ENCODE measurements around the gene SORBS1.
"Not testable (repeated sequence)": the region's sequence is repeated elsewhere in the genome, so short reads cannot be mapped to it uniquely, and the experiment has no call there.

The SORBS1 gene

GRCh38 chr10:95359466-95359865 is 201.7 kb downstream of the SORBS1 start:
- Mint-ChIP-seq H3K4me3 (no peak overlapping the region), H3K9me3 (no peaks in the 10 kb centered on the region), H3K4me1 (ENCODE audit: low read depth) (no peaks in the 10 kb centered on the region), H3K27ac (no peak overlapping the region), H3K36me3 (ENCODE audit: low read depth) (no peaks in the 10 kb centered on the region), H3K27me3 (peaks cover 6% of the 10 kb centered on the region)
- intact Hi-C loops (cut with micrococcal nuclease), result no loop called here

- no peaks in the 10 kb centered on the region for H3K36me3 Mint-ChIP-seq (ENCODE audit: low read depth)
- H3K27ac Mint-ChIP-seq, result no peak overlapping the region
- peaks cover 1% of the 10 kb centered on the region for H3K27me3 Mint-ChIP-seq
- H3K4me1 Mint-ChIP-seq (ENCODE audit: low read depth), result no peaks in the 10 kb centered on the region
- intact Hi-C loops (cut with micrococcal nuclease), result no loop called here
- no peaks in the 10 kb centered on the region for H3K9me3 Mint-ChIP-seq
- no peak overlapping the region for H3K4me3 Mint-ChIP-seq
These were observed 204.8 kb downstream of the SORBS1 start for GRCh38 chr10:95356190-95356955.

DNA sequence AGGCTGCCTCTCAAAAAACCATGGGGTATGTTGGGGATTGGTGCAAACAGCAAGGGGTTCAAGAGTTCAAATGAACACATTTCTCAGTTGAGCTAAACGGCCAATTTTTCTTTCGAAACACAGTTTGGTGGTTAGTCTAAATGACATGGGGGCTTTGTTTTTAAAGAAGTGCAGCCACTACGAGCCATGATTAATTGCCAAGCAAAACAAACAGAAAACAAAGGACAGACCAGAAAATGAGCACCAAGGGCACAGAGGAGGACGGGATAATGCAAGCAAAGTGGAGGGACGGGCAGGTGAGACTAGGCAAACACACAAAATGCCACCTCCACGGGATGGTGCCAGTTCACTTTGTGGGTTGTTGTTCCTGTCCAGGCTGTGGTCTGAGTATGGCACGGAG is 205.9 kb downstream of the SORBS1 start:
- no peaks in the 10 kb centered on the region for H3K27me3 Mint-ChIP-seq
- H3K27ac Mint-ChIP-seq, result no peak overlapping the region
- no peak overlapping the region for H3K4me3 Mint-ChIP-seq
- no peaks in the 10 kb centered on the region for H3K9me3 Mint-ChIP-seq
- H3K4me1 Mint-ChIP-seq (ENCODE audit: low read depth), result peaks cover 7% of the 10 kb centered on the region
- intact Hi-C loops (cut with micrococcal nuclease), result no loop called here
- no peaks in the 10 kb centered on the region for H3K36me3 Mint-ChIP-seq (ENCODE audit: low read depth)

DNA sequence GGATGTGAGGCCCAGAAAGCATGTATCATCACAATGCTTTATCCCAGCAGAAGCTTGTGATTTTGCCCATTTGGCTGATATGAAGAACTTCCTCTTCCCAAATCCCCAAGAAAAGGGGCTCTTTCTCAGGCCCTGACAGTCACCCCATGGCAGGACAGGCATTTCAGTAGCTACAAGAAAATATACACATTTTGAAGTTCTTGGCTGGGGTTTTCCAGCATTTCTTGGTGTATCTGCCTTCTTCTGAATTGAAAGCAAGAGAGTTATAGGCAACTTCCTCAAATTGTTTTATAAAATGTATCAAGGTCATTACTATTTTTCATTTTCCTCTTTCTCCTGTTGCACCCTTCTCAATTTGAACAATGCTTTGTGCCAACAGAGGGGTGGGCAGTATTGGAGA is 207.1 kb downstream of the SORBS1 start:
- no peak overlapping the region for H3K4me3 Mint-ChIP-seq
- intact Hi-C loops (cut with micrococcal nuclease), result no loop called here
- H3K9me3 Mint-ChIP-seq, result no peaks in the 10 kb centered on the region
- no peaks in the 10 kb centered on the region for H3K27me3 Mint-ChIP-seq
- no peaks in the 10 kb centered on the region for H3K36me3 Mint-ChIP-seq (ENCODE audit: low read depth)
- H3K4me1 Mint-ChIP-seq (ENCODE audit: low read depth), result peaks cover 9% of the 10 kb centered on the region
- H3K27ac Mint-ChIP-seq, result no peak overlapping the region

GRCh38 chr10:95353123-95353522 is 208.0 kb downstream of the SORBS1 start:
- no peaks in the 10 kb centered on the region for H3K9me3 Mint-ChIP-seq
- H3K36me3 Mint-ChIP-seq (ENCODE audit: low read depth), result no peaks in the 10 kb centered on the region
- H3K4me3 Mint-ChIP-seq, result no peak overlapping the region
- intact Hi-C loops (cut with micrococcal nuclease), result no loop called here
- H3K27me3 Mint-ChIP-seq, result no peaks in the 10 kb centered on the region
- H3K27ac Mint-ChIP-seq, result no peak overlapping the region
- H3K4me1 Mint-ChIP-seq (ENCODE audit: low read depth), result peaks cover 9% of the 10 kb centered on the region

- Mint-ChIP-seq H3K27ac (no peak overlapping the region), H3K36me3 (ENCODE audit: low read depth) (no peaks in the 10 kb centered on the region), H3K27me3 (no peaks in the 10 kb centered on the region), H3K9me3 (no peaks in the 10 kb centered on the region), H3K4me3 (no peak overlapping the region), H3K4me1 (ENCODE audit: low read depth) (peaks cover 9% of the 10 kb centered on the region)
- intact Hi-C loops (cut with micrococcal nuclease), result no loop called here
These were observed 208.5 kb downstream of the SORBS1 start for GRCh38 chr10:95352684-95353083.

DNA sequence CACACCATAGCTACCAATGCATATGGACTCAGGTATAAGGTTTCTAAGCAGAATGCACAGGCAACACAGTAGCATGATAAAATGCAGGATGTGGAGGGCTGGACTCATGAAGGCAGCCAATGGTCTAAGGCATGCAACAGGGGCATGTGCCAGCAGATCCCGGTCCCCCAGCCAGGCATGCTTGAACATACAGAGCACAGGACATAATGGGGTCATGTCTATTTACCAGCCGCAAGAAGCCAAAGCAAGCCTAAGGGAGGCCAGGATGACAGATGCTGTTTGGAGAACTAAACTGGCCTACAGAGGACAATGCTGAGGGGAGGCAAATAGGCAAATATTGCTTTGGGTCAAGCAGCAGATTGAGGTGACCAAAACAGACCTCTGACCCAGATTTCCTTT is 210.3 kb downstream of the SORBS1 start:
- Mint-ChIP-seq H3K36me3 (ENCODE audit: low read depth) (no peaks in the 10 kb centered on the region), H3K9me3 (no peaks in the 10 kb centered on the region), H3K27ac (no peak overlapping the region), H3K27me3 (no peaks in the 10 kb centered on the region), H3K4me1 (ENCODE audit: low read depth) (peaks cover 9% of the 10 kb centered on the region), H3K4me3 (no peak overlapping the region)
- intact Hi-C loops (cut with micrococcal nuclease), result no loop called here

- Mint-ChIP-seq H3K4me3 (no peak overlapping the region), H3K9me3 (no peaks in the 10 kb centered on the region), H3K4me1 (ENCODE audit: low read depth) (peaks cover 9% of the 10 kb centered on the region), H3K27ac (no peak overlapping the region), H3K36me3 (ENCODE audit: low read depth) (no peaks in the 10 kb centered on the region), H3K27me3 (no peaks in the 10 kb centered on the region)
- intact Hi-C loops (cut with micrococcal nuclease), result no loop called here
These were observed 210.8 kb downstream of the SORBS1 start for GRCh38 chr10:95350219-95350829.

DNA sequence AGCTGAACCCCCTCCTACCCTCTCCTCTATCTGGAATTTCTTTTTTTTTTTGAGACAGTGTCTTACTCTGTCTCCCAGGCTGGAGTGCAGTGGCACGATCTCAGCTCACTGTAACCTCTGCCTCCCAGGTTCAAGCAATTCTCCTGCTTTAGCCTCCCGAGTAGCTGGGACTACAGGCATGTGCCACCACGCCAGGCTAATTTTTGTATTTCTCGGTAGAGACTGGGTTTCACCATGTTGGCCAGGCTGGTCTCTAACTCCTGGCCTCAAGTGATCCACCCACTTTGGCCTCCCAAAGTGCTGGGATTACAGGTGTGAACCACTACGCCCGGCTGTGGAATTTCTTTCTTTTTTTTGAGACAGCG is 213.8 kb downstream of the SORBS1 start:
- H3K27ac Mint-ChIP-seq; H3K9me3 Mint-ChIP-seq; H3K27me3 Mint-ChIP-seq; H3K4me3 Mint-ChIP-seq; H3K36me3 Mint-ChIP-seq (ENCODE audit: low read depth); H3K4me1 Mint-ChIP-seq (ENCODE audit: low read depth); intact Hi-C loops (cut with micrococcal nuclease): not testable (repeated sequence)

DNA sequence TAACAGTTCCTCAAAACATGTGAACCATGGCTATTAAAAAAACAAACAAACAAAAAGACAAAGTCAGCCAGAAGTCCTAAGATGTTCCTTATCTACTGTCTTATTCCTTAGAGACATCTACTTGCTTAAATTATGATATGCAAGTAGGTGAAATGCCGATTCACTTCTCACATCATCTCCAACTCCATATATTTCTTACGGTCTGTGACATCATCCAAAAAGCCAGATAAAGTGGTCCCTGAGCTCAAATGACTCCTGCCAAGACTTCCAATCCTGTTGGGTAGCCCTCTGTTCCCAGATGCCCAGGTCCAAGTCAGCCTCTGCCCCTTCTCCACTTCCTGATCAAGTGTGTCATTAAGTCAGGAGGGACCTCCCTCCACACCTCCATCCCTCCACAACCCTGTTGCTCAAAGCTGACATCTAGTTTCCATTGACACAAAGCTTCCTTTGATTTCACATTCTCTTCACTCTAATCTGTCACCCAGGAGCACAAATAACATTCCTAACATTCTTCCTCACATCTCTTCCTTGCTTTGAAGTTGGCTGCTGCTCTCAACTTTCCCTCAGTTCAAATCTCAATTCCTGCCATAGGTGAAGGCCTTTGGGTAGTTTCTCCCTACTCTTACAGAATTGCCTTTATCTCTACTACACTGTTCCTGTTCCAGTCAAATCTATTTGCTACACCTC is 214.3 kb downstream of the SORBS1 start:
- Mint-ChIP-seq H3K27ac (no peak overlapping the region), H3K36me3 (ENCODE audit: low read depth) (no peaks in the 10 kb centered on the region), H3K27me3 (no peaks in the 10 kb centered on the region), H3K9me3 (no peaks in the 10 kb centered on the region), H3K4me1 (ENCODE audit: low read depth) (peaks cover 9% of the 10 kb centered on the region), H3K4me3 (no peak overlapping the region)
- intact Hi-C loops (cut with micrococcal nuclease), result no loop called here

- Mint-ChIP-seq H3K4me3 (no peak overlapping the region), H3K4me1 (ENCODE audit: low read depth) (no peaks in the 10 kb centered on the region), H3K36me3 (ENCODE audit: low read depth) (no peaks in the 10 kb centered on the region), H3K27me3 (no peaks in the 10 kb centered on the region), H3K9me3 (no peaks in the 10 kb centered on the region), H3K27ac (no peak overlapping the region)
- intact Hi-C loops (cut with micrococcal nuclease), result no loop called here
These were observed 217.6 kb downstream of the SORBS1 start for GRCh38 chr10:95343573-95343972.

- H3K27ac Mint-ChIP-seq, result no peak overlapping the region
- no peaks in the 10 kb centered on the region for H3K27me3 Mint-ChIP-seq
- intact Hi-C loops (cut with micrococcal nuclease), result no loop called here
- no peak overlapping the region for H3K4me3 Mint-ChIP-seq
- no peaks in the 10 kb centered on the region for H3K9me3 Mint-ChIP-seq
- no peaks in the 10 kb centered on the region for H3K4me1 Mint-ChIP-seq (ENCODE audit: low read depth)
- no peaks in the 10 kb centered on the region for H3K36me3 Mint-ChIP-seq (ENCODE audit: low read depth)
These were observed 219.4 kb downstream of the SORBS1 start for GRCh38 chr10:95341716-95342130.

- intact Hi-C loops (cut with micrococcal nuclease), result no loop called here
- H3K4me3 Mint-ChIP-seq, result no peak overlapping the region
These were observed 221.3 kb downstream of the SORBS1 start for GRCh38 chr10:95339863-95340262.

GRCh38 chr10:95337423-95338160 is 223.6 kb downstream of the SORBS1 start:
- no peaks in the 10 kb centered on the region for H3K9me3 Mint-ChIP-seq
- no peak overlapping the region for H3K4me3 Mint-ChIP-seq
- no peaks in the 10 kb centered on the region for H3K4me1 Mint-ChIP-seq (ENCODE audit: low read depth)
- no peaks in the 10 kb centered on the region for H3K36me3 Mint-ChIP-seq (ENCODE audit: low read depth)
- H3K27ac Mint-ChIP-seq, result no peak overlapping the region
- H3K27me3 Mint-ChIP-seq, result no peaks in the 10 kb centered on the region
- intact Hi-C loops (cut with micrococcal nuclease), result no loop called here

More at GRCh38 chr10:95339863-95340262, 221.3 kb downstream of the SORBS1 start:
- no peaks in the 10 kb centered on the region for H3K4me1 Mint-ChIP-seq (ENCODE audit: low read depth)
- H3K27ac Mint-ChIP-seq, result no peak overlapping the region
- no peaks in the 10 kb centered on the region for H3K36me3 Mint-ChIP-seq (ENCODE audit: low read depth)
- no peaks in the 10 kb centered on the region for H3K9me3 Mint-ChIP-seq
- no peaks in the 10 kb centered on the region for H3K27me3 Mint-ChIP-seq
